Ishikawa (cell line): ENCODE data around the gene MRFAP1L1.

ENCODE experiments used
- RAD21 ChIP-seq: IDR thresholded peaks from 2 replicates; pipeline ENCODE4 v1.6.1; 2012; ENCODE audit warnings: low read depth
- TAF1 ChIP-seq: IDR thresholded peaks from 2 replicates; pipeline ENCODE4 v1.6.1; 2012; ENCODE audit warnings: low read depth, mild to moderate bottlenecking
- TF ChIP-seq, protein P1 (sequence below): IDR thresholded peaks from 2 replicates; pipeline ENCODE4 v1.6.1; 2012
- TF ChIP-seq, protein P2 (sequence below): IDR thresholded peaks from 2 replicates; pipeline ENCODE4 v1.6.1; 2012; ENCODE audit warnings: low read depth, mild to moderate bottlenecking

DNA sequence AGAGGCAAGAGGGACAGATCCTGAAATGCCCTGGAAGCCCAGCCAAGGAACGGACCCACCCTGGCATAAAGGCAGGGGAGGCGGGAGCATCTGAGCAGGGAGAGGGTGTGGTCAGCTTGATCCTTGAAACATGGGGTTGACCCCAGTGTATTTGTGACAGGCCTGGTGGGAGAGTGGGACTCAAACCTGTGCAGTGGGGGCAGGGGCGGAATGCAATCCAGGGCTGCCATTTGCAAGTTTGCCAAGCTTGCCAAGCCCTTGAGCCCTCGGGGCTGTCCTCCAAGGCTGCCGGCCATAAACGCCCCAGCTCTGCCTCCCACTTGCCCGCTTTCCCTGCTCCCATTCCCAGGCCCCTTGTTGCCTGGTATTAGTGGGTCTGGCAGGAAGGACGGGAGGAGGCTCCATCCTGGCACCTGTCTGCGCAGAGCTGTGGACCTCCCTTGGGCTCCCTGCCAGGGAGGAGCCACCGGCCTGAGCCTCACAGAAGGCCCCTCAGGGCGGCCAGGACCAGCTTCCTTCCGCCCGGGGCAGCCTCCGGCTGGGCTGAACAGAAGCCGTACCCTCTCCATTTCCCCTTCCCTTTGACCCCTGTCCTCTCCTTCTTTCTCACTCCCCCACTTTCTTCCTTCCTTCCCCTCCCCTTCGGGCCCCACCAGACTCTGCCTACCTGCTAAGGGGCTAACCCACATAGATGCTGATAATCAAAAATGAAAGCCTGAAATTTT lies 15.3 kb downstream of the MRFAP1L1 start:
- TF ChIP-seq, protein P1, sequence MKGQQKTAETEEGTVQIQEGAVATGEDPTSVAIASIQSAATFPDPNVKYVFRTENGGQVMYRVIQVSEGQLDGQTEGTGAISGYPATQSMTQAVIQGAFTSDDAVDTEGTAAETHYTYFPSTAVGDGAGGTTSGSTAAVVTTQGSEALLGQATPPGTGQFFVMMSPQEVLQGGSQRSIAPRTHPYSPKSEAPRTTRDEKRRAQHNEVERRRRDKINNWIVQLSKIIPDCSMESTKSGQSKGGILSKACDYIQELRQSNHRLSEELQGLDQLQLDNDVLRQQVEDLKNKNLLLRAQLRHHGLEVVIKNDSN = no peak
- TF ChIP-seq RAD21 (no peak), TAF1 (no peak)
- TF ChIP-seq, protein P2, sequence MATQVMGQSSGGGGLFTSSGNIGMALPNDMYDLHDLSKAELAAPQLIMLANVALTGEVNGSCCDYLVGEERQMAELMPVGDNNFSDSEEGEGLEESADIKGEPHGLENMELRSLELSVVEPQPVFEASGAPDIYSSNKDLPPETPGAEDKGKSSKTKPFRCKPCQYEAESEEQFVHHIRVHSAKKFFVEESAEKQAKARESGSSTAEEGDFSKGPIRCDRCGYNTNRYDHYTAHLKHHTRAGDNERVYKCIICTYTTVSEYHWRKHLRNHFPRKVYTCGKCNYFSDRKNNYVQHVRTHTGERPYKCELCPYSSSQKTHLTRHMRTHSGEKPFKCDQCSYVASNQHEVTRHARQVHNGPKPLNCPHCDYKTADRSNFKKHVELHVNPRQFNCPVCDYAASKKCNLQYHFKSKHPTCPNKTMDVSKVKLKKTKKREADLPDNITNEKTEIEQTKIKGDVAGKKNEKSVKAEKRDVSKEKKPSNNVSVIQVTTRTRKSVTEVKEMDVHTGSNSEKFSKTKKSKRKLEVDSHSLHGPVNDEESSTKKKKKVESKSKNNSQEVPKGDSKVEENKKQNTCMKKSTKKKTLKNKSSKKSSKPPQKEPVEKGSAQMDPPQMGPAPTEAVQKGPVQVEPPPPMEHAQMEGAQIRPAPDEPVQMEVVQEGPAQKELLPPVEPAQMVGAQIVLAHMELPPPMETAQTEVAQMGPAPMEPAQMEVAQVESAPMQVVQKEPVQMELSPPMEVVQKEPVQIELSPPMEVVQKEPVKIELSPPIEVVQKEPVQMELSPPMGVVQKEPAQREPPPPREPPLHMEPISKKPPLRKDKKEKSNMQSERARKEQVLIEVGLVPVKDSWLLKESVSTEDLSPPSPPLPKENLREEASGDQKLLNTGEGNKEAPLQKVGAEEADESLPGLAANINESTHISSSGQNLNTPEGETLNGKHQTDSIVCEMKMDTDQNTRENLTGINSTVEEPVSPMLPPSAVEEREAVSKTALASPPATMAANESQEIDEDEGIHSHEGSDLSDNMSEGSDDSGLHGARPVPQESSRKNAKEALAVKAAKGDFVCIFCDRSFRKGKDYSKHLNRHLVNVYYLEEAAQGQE = no peak
